Measurements from ENCODE around the gene SNCG. TPM values are rescaled to one million over a fixed set of nuclear protein-coding genes. Genes with fewer than 3 reads are reported as not detected.
"Not testable (repeated sequence)": the region's sequence is repeated elsewhere in the genome, so short reads cannot be mapped to it uniquely, and the experiment has no call there.

Gene SNCG
- total RNA-seq, 2 donors from 2014 or later, result not detected

DNA sequence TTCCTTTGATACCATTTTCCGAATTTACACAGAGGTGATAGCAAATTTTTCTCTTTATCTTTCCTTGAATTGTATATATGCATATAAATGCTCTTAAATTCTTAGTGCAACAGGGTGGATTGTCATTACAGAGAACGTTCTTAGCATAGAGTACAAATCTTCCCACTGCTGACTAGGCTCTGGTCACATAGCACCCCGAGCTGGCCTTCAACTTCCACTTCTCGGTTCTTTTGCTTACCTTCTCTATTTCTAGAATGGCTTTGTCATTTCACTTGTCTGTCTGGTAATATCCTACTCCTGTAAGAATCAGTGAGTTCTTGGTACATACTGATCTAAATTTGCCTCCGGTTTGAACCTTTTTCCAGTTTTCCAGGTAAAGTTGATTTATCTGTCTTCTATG, 23.3 kb downstream of the SNCG start:
- DNase-seq (no peak), ATAC-seq (no peak)
- no peak overlapping the region for H3K4me3 Mint-ChIP-seq
- H3K27me3 Mint-ChIP-seq, result no peaks in the 10 kb centered on the region
- H3K4me1 Mint-ChIP-seq, result peaks cover 3% of the 10 kb centered on the region
- H3K27ac Mint-ChIP-seq, result no peak overlapping the region
- no peaks in the 10 kb centered on the region for H3K9me3 ChIP-seq (ENCODE audit: control insufficient read depth, low read length, poor library complexity, severe bottlenecking)
- no peaks in the 10 kb centered on the region for H3K36me3 Mint-ChIP-seq (ENCODE audit: low read depth)

- ATAC-seq; H3K36me3 Mint-ChIP-seq (ENCODE audit: low read depth); H3K4me3 Mint-ChIP-seq; H3K4me1 Mint-ChIP-seq; H3K27ac Mint-ChIP-seq; DNase-seq; H3K9me3 ChIP-seq (ENCODE audit: control insufficient read depth, low read length, poor library complexity, severe bottlenecking): not testable (repeated sequence)
- H3K27me3 Mint-ChIP-seq, result peaks cover 20% of the 10 kb centered on the region
Measured at GRCh38 chr10:86984498-86984897, 26.1 kb downstream of the SNCG start.

DNA sequence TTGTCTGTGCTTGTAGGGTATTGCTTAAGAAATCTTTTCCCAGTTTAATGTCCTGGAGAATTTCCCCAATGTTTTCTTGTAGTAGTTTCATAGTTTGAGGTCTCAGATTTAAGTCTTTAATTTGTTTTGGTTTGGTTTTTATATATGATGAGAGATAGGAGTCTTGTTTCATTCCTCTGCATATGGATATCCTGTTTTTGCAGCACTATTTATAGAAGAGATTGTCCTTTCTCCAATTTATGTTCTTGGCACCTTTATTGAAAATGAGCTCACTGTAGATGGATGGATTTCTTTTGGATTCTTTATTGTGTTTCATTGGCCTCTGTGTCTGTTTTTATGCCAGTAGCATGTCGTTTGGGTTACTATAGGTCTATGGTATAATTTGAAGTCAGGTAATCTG, 30.1 kb downstream of the SNCG start:
- Mint-ChIP-seq H3K27ac (no peak overlapping the region), H3K4me3 (no peak overlapping the region), H3K4me1 (no peaks in the 10 kb centered on the region), H3K27me3 (peaks cover 35% of the 10 kb centered on the region), H3K36me3 (ENCODE audit: low read depth) (no peaks in the 10 kb centered on the region)
- H3K9me3 ChIP-seq (ENCODE audit: control insufficient read depth, low read length, poor library complexity, severe bottlenecking), result no peaks in the 10 kb centered on the region
- ATAC-seq (no peak), DNase-seq (no peak)

DNA sequence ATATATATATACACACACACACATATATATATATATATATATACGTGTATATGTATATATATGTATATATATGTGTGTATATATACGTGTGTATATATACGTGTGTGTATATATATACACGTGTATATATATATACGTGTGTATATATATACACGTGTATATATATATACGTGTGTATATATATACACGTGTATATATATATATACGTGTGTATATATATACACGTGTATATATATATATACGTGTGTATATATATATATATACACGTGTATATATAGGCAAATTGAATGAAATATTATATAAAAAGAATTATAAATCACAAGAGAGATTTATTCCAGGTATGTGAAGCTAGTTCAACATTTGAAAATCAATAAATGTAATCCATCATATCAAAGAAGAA, 33.0 kb downstream of the SNCG start:
- ATAC-seq; DNase-seq; H3K9me3 ChIP-seq (ENCODE audit: control insufficient read depth, low read length, poor library complexity, severe bottlenecking); H3K4me1 Mint-ChIP-seq; H3K4me3 Mint-ChIP-seq; H3K27ac Mint-ChIP-seq; H3K36me3 Mint-ChIP-seq (ENCODE audit: low read depth): not testable (repeated sequence)
- H3K27me3 Mint-ChIP-seq, result peaks cover 35% of the 10 kb centered on the region

DNA sequence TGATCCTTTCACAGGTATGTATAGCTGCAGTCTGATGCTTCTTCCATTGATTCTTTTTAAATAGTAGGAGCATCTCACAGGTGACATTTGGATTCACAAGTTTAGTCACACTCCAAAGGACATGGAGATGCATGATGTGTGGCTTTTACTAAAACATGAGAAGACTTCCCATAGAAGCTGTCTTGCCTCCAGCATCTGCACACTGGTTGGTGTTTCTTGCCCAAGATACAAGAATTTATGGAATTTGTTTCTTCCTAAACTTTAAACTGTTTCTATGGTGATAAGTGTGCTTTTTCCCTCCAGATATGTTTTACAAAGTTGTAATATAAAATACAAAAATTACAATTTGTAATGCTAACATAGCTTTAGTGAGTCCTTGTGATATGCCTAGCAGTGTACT, 34.1 kb downstream of the SNCG start:
- H3K4me3 Mint-ChIP-seq, result no peak overlapping the region

DNA sequence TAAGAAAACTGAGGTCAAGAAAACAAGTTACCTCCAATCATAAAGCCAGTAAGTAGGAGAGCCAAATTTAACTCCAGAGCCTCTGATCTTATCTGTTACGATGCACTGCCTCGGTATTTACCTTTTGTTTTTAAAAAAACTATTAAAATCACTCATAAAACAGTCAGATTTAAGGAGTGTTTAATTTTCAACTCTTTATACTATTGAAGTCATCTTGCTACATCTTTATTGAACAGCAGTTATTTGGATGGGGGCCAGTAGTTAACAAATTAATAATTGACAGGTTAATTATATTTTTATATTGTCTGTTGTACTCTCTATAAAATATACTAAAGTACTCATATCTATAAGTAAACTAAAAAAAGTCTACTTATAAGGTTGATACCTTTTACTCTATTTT, 34.5 kb downstream of the SNCG start:
- no peak overlapping the region for H3K4me3 Mint-ChIP-seq
- DNase-seq (no peak), ATAC-seq (no peak)
- H3K4me1 Mint-ChIP-seq, result no peaks in the 10 kb centered on the region
- no peaks in the 10 kb centered on the region for H3K36me3 Mint-ChIP-seq (ENCODE audit: low read depth)
- H3K27ac Mint-ChIP-seq, result no peak overlapping the region
- H3K27me3 Mint-ChIP-seq, result peaks cover 31% of the 10 kb centered on the region
- no peaks in the 10 kb centered on the region for H3K9me3 ChIP-seq (ENCODE audit: control insufficient read depth, low read length, poor library complexity, severe bottlenecking)

More for the DNA sequence above, 34.1 kb downstream of the SNCG start:
- no peak overlapping the region for H3K27ac Mint-ChIP-seq
- H3K36me3 Mint-ChIP-seq (ENCODE audit: low read depth), result no peaks in the 10 kb centered on the region
- no peaks in the 10 kb centered on the region for H3K4me1 Mint-ChIP-seq
- no peak for ATAC-seq
- no peaks in the 10 kb centered on the region for H3K9me3 ChIP-seq (ENCODE audit: control insufficient read depth, low read length, poor library complexity, severe bottlenecking)
- no peak for DNase-seq
- H3K27me3 Mint-ChIP-seq, result peaks cover 35% of the 10 kb centered on the region

DNA sequence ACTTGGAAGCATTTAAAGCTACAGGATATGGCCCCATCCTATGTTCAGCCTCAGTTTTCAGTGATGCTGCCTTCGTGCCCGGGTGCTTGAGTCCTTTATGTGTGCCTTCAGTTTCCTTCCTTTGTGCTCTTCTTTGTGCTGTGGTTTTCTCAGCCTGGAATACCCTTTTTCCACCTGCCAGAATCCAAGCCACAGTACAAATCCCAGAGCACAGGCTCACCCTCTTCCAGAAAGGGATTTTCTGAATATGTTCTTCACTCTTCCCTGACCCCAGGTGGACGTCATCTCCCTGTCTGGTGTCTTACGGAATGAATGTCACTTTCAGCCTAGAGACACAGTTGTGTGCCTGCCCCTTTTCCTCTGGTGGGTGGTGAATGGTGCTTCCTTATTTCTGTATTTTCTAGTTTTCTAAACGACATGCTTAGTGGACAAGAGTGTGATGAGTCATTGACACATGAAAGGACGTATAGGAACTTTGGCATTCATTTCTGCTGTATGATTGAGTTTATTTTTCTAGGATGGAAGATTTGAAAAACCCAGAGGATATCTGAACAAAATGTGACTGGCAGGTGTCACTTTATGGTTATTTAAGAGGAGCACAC, 41.5 kb downstream of the SNCG start:
- not testable (repeated sequence) for H3K4me1 Mint-ChIP-seq; H3K27me3 Mint-ChIP-seq; H3K27ac Mint-ChIP-seq; DNase-seq; H3K4me3 Mint-ChIP-seq; H3K9me3 ChIP-seq (ENCODE audit: control insufficient read depth, low read length, poor library complexity, severe bottlenecking); ATAC-seq; H3K36me3 Mint-ChIP-seq (ENCODE audit: low read depth)

GRCh38 chr10:87000491-87000890, 42.1 kb downstream of the SNCG start:
- no peaks in the 10 kb centered on the region for H3K36me3 Mint-ChIP-seq (ENCODE audit: low read depth)
- no peaks in the 10 kb centered on the region for H3K27me3 Mint-ChIP-seq
- H3K4me3 Mint-ChIP-seq, result no peak overlapping the region
- no peaks in the 10 kb centered on the region for H3K9me3 ChIP-seq (ENCODE audit: control insufficient read depth, low read length, poor library complexity, severe bottlenecking)
- no peaks in the 10 kb centered on the region for H3K4me1 Mint-ChIP-seq
- no peak for ATAC-seq
- H3K27ac Mint-ChIP-seq, result no peak overlapping the region
- DNase-seq, result no peak

DNA sequence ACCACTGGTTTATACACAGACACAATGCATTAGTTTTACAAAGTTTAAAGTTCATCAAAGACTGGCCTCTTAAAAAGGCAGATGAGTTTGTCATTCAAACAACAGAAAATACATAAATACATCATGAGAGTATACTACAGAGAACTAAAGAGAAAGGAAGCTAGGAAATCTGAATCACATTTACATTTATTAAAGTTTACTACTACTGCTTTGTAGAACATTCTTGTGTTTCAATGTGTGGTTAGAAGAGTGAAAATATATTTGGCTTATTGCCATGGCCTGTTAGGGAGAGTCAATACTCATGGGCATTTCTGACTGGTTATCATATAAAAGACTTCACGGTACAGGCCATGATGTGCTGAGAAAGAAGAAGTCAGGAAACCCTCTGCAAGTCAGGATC, 48.7 kb downstream of the SNCG start:
- H3K27ac Mint-ChIP-seq; H3K9me3 ChIP-seq (ENCODE audit: control insufficient read depth, low read length, poor library complexity, severe bottlenecking); H3K27me3 Mint-ChIP-seq; H3K36me3 Mint-ChIP-seq (ENCODE audit: low read depth); H3K4me3 Mint-ChIP-seq; ATAC-seq; H3K4me1 Mint-ChIP-seq; DNase-seq: not testable (repeated sequence)

- H3K27ac Mint-ChIP-seq; H3K9me3 ChIP-seq (ENCODE audit: control insufficient read depth, low read length, poor library complexity, severe bottlenecking); H3K4me3 Mint-ChIP-seq; ATAC-seq; DNase-seq; H3K4me1 Mint-ChIP-seq; H3K36me3 Mint-ChIP-seq (ENCODE audit: low read depth); H3K27me3 Mint-ChIP-seq: not testable (repeated sequence)
Measured at GRCh38 chr10:87007674-87008073, 49.3 kb downstream of the SNCG start.

GRCh38 chr10:87008303-87008702, 49.9 kb downstream of the SNCG start:
- H3K27ac Mint-ChIP-seq; H3K9me3 ChIP-seq (ENCODE audit: control insufficient read depth, low read length, poor library complexity, severe bottlenecking); DNase-seq; ATAC-seq; H3K4me3 Mint-ChIP-seq; H3K4me1 Mint-ChIP-seq; H3K36me3 Mint-ChIP-seq (ENCODE audit: low read depth); H3K27me3 Mint-ChIP-seq: not testable (repeated sequence)

DNA sequence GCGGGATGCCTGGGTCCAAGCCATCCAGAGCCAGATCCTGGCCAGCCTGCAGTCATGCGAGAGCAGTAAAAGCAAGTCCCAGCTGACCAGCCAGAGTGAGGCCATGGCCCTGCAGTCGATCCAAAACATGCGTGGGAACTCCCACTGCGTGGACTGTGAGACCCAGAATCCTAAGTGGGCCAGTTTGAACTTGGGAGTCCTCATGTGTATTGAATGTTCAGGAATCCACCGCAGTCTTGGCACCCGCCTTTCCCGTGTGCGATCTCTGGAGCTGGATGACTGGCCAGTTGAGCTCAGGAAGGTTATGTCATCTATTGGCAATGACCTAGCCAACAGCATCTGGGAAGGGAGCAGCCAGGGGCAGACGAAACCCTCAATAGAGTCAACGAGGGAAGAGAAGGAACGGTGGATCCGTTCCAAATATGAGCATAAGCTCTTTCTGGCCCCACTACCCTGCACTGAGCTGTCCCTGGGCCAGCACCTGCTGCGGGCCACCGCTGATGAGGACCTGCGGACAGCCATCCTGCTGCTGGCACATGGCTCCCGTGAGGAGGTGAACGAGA, 50.8 kb downstream of the SNCG start:
- H3K36me3 Mint-ChIP-seq (ENCODE audit: low read depth); H3K4me1 Mint-ChIP-seq; H3K4me3 Mint-ChIP-seq; ATAC-seq; H3K9me3 ChIP-seq (ENCODE audit: control insufficient read depth, low read length, poor library complexity, severe bottlenecking); H3K27ac Mint-ChIP-seq; DNase-seq; H3K27me3 Mint-ChIP-seq: not testable (repeated sequence)

Data from T-helper 17 cell (primary cell).